Fibroblast of lung (primary cell): ENCODE measurements around the gene BCL11A. TPM values are rescaled to one million over a fixed set of nuclear protein-coding genes. Genes with fewer than 3 reads are reported as not detected.

Experiments used
- DNase-seq, 2 donors: peaks; one replicate each; pipeline versions ENCODE4 v3.0.0 to v3.0.0-alpha.2; 2010; ENCODE audit warnings: low read depth in 2 of 2
- H2AFZ ChIP-seq: 2 replicates; pipeline ENCODE4 v1.5.1; 2012; ENCODE audit warnings: low read length, control low read depth, inconsistent platforms
- H3K27ac ChIP-seq: 2 replicates; pipeline ENCODE4 v1.5.1; 2011; ENCODE audit warnings: low read length, control low read depth; ENCODE audit not compliant: insufficient read depth
- H3K27me3 ChIP-seq: 2 replicates; pipeline ENCODE4 v1.5.1; 2011; ENCODE audit warnings: mild to moderate bottlenecking, low read length; ENCODE audit not compliant: control insufficient read depth, insufficient read depth
- H3K36me3 ChIP-seq: 2 replicates; pipeline ENCODE4 v1.5.1; 2011; ENCODE audit warnings: low read length; ENCODE audit not compliant: control insufficient read depth, insufficient read depth
- H3K4me1 ChIP-seq: 2 replicates; pipeline ENCODE4 v1.5.1; 2011; ENCODE audit warnings: low read length; ENCODE audit not compliant: control insufficient read depth, insufficient read depth; ENCODE audit errors: extremely low read depth
- H3K4me2 ChIP-seq: 2 replicates; pipeline ENCODE4 v1.5.1; 2011; ENCODE audit warnings: low read length, control low read depth; ENCODE audit not compliant: insufficient read depth; ENCODE audit errors: extremely low read depth
- H3K4me3 ChIP-seq, 4 experiments: fragments of 200-600 bp in 1 of 4; sonication (generic) in 1 of 4; replicated peaks in 1 of 4; 2 replicates each; pipeline ENCODE4 v1.5.1; 2011 to 2016; ENCODE audit warnings: low read length in 4 of 4, low read depth in 3 of 4, mild to moderate bottlenecking in 3 of 4, control low read depth in 2 of 4, inconsistent platforms in 1 of 4, mixed read lengths in 1 of 4; ENCODE audit not compliant: insufficient read depth in 1 of 4; ENCODE audit errors: control extremely low read depth in 1 of 4
- H3K79me2 ChIP-seq: 2 replicates; pipeline ENCODE4 v1.5.1; 2012; ENCODE audit warnings: mild to moderate bottlenecking, low read length, inconsistent platforms; ENCODE audit not compliant: control insufficient read depth, insufficient read depth
- H3K9ac ChIP-seq: 2 replicates; pipeline ENCODE4 v1.5.1; 2011; ENCODE audit warnings: mild to moderate bottlenecking, low read length, control low read depth; ENCODE audit not compliant: insufficient read depth
- H3K9me3 ChIP-seq: 2 replicates; pipeline ENCODE4 v1.5.1; 2012; ENCODE audit warnings: low read depth, low read length; ENCODE audit not compliant: control insufficient read depth, insufficient read depth
- H4K20me1 ChIP-seq: 2 replicates; pipeline ENCODE4 v1.5.1; 2011; ENCODE audit warnings: low read length; ENCODE audit not compliant: control insufficient read depth, insufficient read depth; ENCODE audit errors: extremely low read depth
- CTCF ChIP-seq, 2 donors: IDR thresholded peaks in 1 of 2; conservative IDR thresholded peaks in 1 of 2; 1 replicate in 1 of 2; 2 replicates in 1 of 2; pipeline ENCODE4 v1.5.1; 2011 to 2012; ENCODE audit warnings: low read length in 2 of 2, control low read depth in 1 of 2, inconsistent platforms in 1 of 2, low read depth in 1 of 2, mild to moderate bottlenecking in 1 of 2
- EZH2 ChIP-seq: IDR thresholded peaks from 2 replicates; pipeline ENCODE4 v1.5.1; 2012; ENCODE audit warnings: low read length, control low read depth, mild to moderate bottlenecking; ENCODE audit errors: missing control alignments
- polyA plus RNA-seq, 2 donors: library from polyadenylated mRNA; depleted of rRNA in 1 of 2; stranded (reverse) in 1 of 2; unstranded in 1 of 2; fragments of >200 nt; gene quantifications; 2 replicates each; pipeline ENCODE4 v1.2.1, GENCODE V29; 2011 to 2012; ENCODE audit warnings: missing spikeins in 1 of 2
- total RNA-seq: library from RNA; depleted of rRNA; stranded (reverse); fragments of >200 nt; gene quantifications from 2 replicates; pipeline ENCODE4 v1.2.1, GENCODE V29; 2014

BCL11A gene
- total and polyA plus RNA-seq, 2 donors (not counting 1 experiment from before 2014, with no cell fraction given): 0.09 to 0.17 TPM

DNA sequence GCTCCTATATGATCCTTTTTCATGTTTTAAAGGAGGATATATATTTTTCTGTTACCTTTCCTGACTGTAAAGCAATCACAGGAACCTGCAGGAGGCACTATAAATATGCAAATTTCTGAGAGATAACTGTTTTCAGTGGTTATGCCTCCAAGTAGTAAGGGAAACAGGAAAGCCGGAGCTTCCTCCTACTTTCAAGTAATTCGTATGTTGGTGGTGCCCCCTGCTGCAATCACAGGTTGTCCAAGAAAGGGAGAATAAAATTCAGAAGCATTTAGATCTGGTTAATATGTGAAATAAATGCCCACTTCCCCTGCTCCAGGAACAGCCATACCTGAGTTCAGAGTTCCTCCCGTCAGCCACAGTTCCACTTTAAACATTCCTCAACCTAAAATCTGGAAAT lies 12.0 kb upstream of the BCL11A start:
- H3K27ac ChIP-seq: no peak overlapping the region
- TF ChIP-seq EZH2 (no peak), CTCF (conservative IDR thresholded peaks at IDR 0.05 in 1 of 2, IDR thresholded peaks at IDR 0.05 in 1 of 2; ENCODE audit: low read depth in 1 of 2, low read length in 2 of 2) (peak in 1 of 2 donors; percentile 26)
- no peaks in the 10 kb centered on the region for H3K9me3 ChIP-seq
- no peaks in the 10 kb centered on the region for H3K4me1 ChIP-seq
- no peaks in the 10 kb centered on the region for H3K36me3 ChIP-seq
- peaks cover 14% of the 10 kb centered on the region for H3K27me3 ChIP-seq
- no peak overlapping the region for H3K4me2 ChIP-seq
- H2AFZ ChIP-seq: no peak overlapping the region
- no peaks in the 10 kb centered on the region for H4K20me1 ChIP-seq
- no peak overlapping the region for H3K4me3 ChIP-seq
- H3K79me2 ChIP-seq: no peaks in the 10 kb centered on the region
- DNase-seq: peak; percentile 30 to 31
- no peak overlapping the region for H3K9ac ChIP-seq

GRCh38 chr2:60560734-60561644 lies 7.5 kb upstream of the BCL11A start:
- Histone ChIP-seq H4K20me1 (no peaks in the 10 kb centered on the region), H3K4me1 (no peaks in the 10 kb centered on the region), H2AFZ (no peak overlapping the region), H3K4me3 (no peak overlapping the region), H3K79me2 (no peaks in the 10 kb centered on the region), H3K27ac (no peak overlapping the region), H3K9me3 (no peaks in the 10 kb centered on the region), H3K36me3 (no peaks in the 10 kb centered on the region), H3K4me2 (no peak overlapping the region), H3K27me3 (peaks cover 14% of the 10 kb centered on the region), H3K9ac (no peak overlapping the region)
- TF ChIP-seq CTCF (conservative IDR thresholded peaks at IDR 0.05 in 1 of 2, IDR thresholded peaks at IDR 0.05 in 1 of 2; ENCODE audit: low read depth in 1 of 2, low read length in 2 of 2) (peak; percentile 42 to 60), EZH2 (no peak)
- DNase-seq: peak in 1 of 2 donors; percentile 12

DNA sequence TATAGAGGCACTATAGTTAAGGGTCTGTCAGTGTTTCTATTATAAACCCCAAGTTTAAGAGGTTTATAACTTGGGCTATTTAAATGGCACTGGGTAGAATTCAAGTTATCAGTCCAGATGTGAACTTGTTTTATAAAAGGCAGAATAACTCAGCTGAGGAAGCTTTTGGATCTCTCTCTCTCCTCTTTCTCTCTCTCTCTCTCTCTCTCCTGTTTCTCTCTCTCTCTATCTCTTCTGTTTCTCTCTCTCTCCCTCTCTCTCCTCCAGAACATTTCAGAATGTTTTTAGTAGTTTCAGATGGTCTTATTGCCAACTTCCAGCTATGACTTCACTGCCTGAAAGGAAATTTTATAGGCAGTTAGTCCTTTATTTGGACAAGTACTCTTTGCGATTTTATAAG lies 6.4 kb upstream of the BCL11A start:
- Histone ChIP-seq H3K27me3 (peaks cover 16% of the 10 kb centered on the region), H3K4me2 (no peak overlapping the region), H3K4me3 (no peak overlapping the region), H3K36me3 (no peaks in the 10 kb centered on the region), H4K20me1 (no peaks in the 10 kb centered on the region), H3K4me1 (no peaks in the 10 kb centered on the region), H3K9ac (no peak overlapping the region), H2AFZ (no peak overlapping the region), H3K79me2 (no peaks in the 10 kb centered on the region), H3K9me3 (no peaks in the 10 kb centered on the region), H3K27ac (no peak overlapping the region)
- TF ChIP-seq EZH2 (no peak), CTCF (conservative IDR thresholded peaks at IDR 0.05 in 1 of 2, IDR thresholded peaks at IDR 0.05 in 1 of 2; ENCODE audit: low read depth in 1 of 2, low read length in 2 of 2) (no peak)
- no peak for DNase-seq
